A549 (cell line): ENCODE data around the gene HS6ST2. TPM values are rescaled to one million over a fixed set of nuclear protein-coding genes. Genes with fewer than 3 reads are reported as not detected.

Experiments used
- ATAC-seq, 2 experiments: fragments of 200-7000 bp in 1 of 2; fragments of >200 bp in 1 of 2; cut with Nextera tagmentation in 1 of 2; cut with Tn5 transposase in 1 of 2; 3 replicates each; pipeline versions ENCODE4 v1.8.0 to v1.9.1; 2018 to 2020; ENCODE audit warnings: mild to moderate bottlenecking in 1 of 2, moderate library complexity in 1 of 2
- CTCF ChIA-PET: fragments of 300-600 bp; sonication (Branson Sonifier 250); formaldehyde crosslinking; extraction: SDS; loops from one replicate; lab custom pipeline; 2021; ENCODE audit warnings: antibody characterized with exemption, inconsistent platforms; lab: Yijun Ruan, JAX
- POLR2A ChIA-PET: fragments of 350-600 bp; formaldehyde crosslinking; extraction: SDS; loops from one replicate; lab custom pipeline; 2021; ENCODE audit warnings: antibody characterized with exemption, inconsistent platforms; lab: Yijun Ruan, JAX
- DNase-seq, 2 experiments: peaks; one replicate each; pipeline versions ENCODE4 v3.0.0 to v3.0.0-alpha.2; 2011 to 2016; ENCODE audit warnings: low read depth in 1 of 2, low spot score in 1 of 2
- FAIRE-seq: peaks from 2 replicates; lab custom pipeline; 2011; peaks lifted over from hg19 to GRCh38; lab: Jason Lieb, UNC
- H3K27ac ChIP-seq, 2 experiments: fragments of >200 bp; sonication (Bioruptor Twin); formaldehyde crosslinking; 3 replicates each; pipeline ENCODE4 v1.5.1; 2016 to 2017
- H3K4me1 ChIP-seq: fragments of >200 bp; sonication (Bioruptor Twin); formaldehyde crosslinking; 3 replicates; pipeline ENCODE4 v1.6.1; 2016
- H3K4me2 ChIP-seq: fragments of >200 bp; sonication (Bioruptor Twin); formaldehyde crosslinking; 3 replicates; pipeline ENCODE4 v1.6.1; 2016
- H3K4me3 ChIP-seq: fragments of >200 bp; sonication (Bioruptor Twin); formaldehyde crosslinking; 3 replicates; pipeline ENCODE4 v1.5.1; 2016
- H3K9me3 ChIP-seq: fragments of >200 bp; sonication (Bioruptor Twin); formaldehyde crosslinking; 3 replicates; pipeline ENCODE4 v1.6.1; 2016
- BCL3 ChIP-seq: fragments of >200 bp; sonication (Bioruptor Twin); formaldehyde crosslinking; IDR thresholded peaks from 3 replicates; pipeline ENCODE4 v1.6.1; 2016
- BHLHE40 ChIP-seq: IDR thresholded peaks from 2 replicates; pipeline ENCODE4 v1.6.1; 2012; ENCODE audit warnings: low read depth, low read length, inconsistent platforms
- CBX2 ChIP-seq: fragments of 200-600 bp; sonication (generic); IDR thresholded peaks from 2 replicates; pipeline ENCODE4 v1.6.1; 2016; ENCODE audit warnings: low read depth, mild to moderate bottlenecking, borderline replicate concordance
- EHF ChIP-seq: fragments of 250-450 bp; sonication (Bioruptor Pico); IDR thresholded peaks from 2 replicates; pipeline ENCODE4 v1.5.0; 2020; ENCODE audit warnings: mild to moderate bottlenecking
- ESRRA ChIP-seq: fragments of 150-350 bp; IDR thresholded peaks from 2 replicates; pipeline ENCODE4 v1.6.1; 2014; ENCODE audit warnings: mild to moderate bottlenecking, low read length, borderline replicate concordance
- FOSB ChIP-seq: fragments of 250-450 bp; sonication (Bioruptor Pico); IDR thresholded peaks from 2 replicates; pipeline ENCODE4 v1.5.0; 2020; ENCODE audit warnings: mild to moderate bottlenecking, moderate library complexity
- HDAC2 ChIP-seq: fragments of 200-600 bp; sonication (generic); IDR thresholded peaks from 2 replicates; pipeline ENCODE4 v1.6.1; 2016
- JUNB ChIP-seq: fragments of >200 bp; sonication (Bioruptor Twin); formaldehyde crosslinking; IDR thresholded peaks from 2 replicates; pipeline ENCODE4 v1.6.1; 2016
- KDM1A ChIP-seq: fragments of 200-600 bp; sonication (generic); IDR thresholded peaks from 2 replicates; pipeline ENCODE4 v1.6.1; 2016; ENCODE audit warnings: low read depth, mild to moderate bottlenecking
- KDM5A ChIP-seq: fragments of 200-600 bp; sonication (generic); IDR thresholded peaks from 2 replicates; pipeline ENCODE4 v1.6.1; 2016; ENCODE audit warnings: antibody characterized with exemption, mild to moderate bottlenecking
- MAFK ChIP-seq: fragments of 450-650 bp; IDR thresholded peaks from 2 replicates; pipeline ENCODE4 v1.6.1; 2014; ENCODE audit not compliant: partially characterized antibody
- PBX3 ChIP-seq: IDR thresholded peaks from 2 replicates; pipeline ENCODE4 v1.6.1; 2012
- RCOR1 ChIP-seq: fragments of 150-350 bp; IDR thresholded peaks from 2 replicates; pipeline ENCODE4 v1.6.1; 2014; ENCODE audit warnings: antibody characterized with exemption, low read length, low read depth
- REST ChIP-seq: fragments of 200-600 bp; sonication (generic); IDR thresholded peaks from 2 replicates; pipeline ENCODE4 v1.6.1; 2016; ENCODE audit warnings: antibody characterized with exemption, mild to moderate bottlenecking, moderate library complexity
- RFX5 ChIP-seq: fragments of 450-650 bp; IDR thresholded peaks from 2 replicates; pipeline ENCODE4 v1.7.1; 2014; ENCODE audit warnings: antibody characterized with exemption, mild to moderate bottlenecking, moderate library complexity
- RNF2 ChIP-seq: fragments of 200-600 bp; sonication (generic); IDR thresholded peaks from 2 replicates; pipeline ENCODE4 v1.6.1; 2016; ENCODE audit warnings: low read depth, mild to moderate bottlenecking, antibody characterized with exemption, moderate library complexity, borderline replicate concordance
- TFCP2L1 ChIP-seq: fragments of 250-450 bp; sonication (Bioruptor Pico); IDR thresholded peaks from 2 replicates; pipeline ENCODE4 v1.5.0; 2021; ENCODE audit warnings: mild to moderate bottlenecking
- ZNF302 ChIP-seq: fragments of 250-450 bp; sonication (Bioruptor Pico); IDR thresholded peaks from 2 replicates; pipeline ENCODE4 v1.9.0; 2021; ENCODE audit warnings: inconsistent platforms, mild to moderate bottlenecking, moderate library complexity
- ZSCAN20 ChIP-seq: fragments of 250-450 bp; sonication (Bioruptor Pico); IDR thresholded peaks from 2 replicates; pipeline ENCODE4 v1.8.0; 2022; ENCODE audit warnings: mild to moderate bottlenecking, moderate library complexity
- WGBS: methylation state at CpG from one replicate; pipeline ENCODE4 v1.1.6; 2017; ENCODE audit errors: missing lambda C conversion rate; 5-methylcytosine and 5-hydroxymethylcytosine counted together
- polyA plus RNA-seq, 4 experiments: library from polyadenylated mRNA; depleted of rRNA in 3 of 4; stranded (reverse); fragments of >200 nt; fragmentation: RNase III in 1 of 4; extraction: RNeasy Plus Mini Kit Qiagen cat#74134 plus additional on column Dnase treatment in 1 of 4; gene quantifications; 2 replicates in 3 of 4; 3 replicates in 1 of 4; pipeline ENCODE4 v1.2.3, GENCODE V29; 2011 to 2017

Gene HS6ST2
- polyA plus RNA-seq, 2 of the 4 experiments (the other 2 are of a cell fraction), result 0.01 to 0.04 TPM

GRCh38 chrX:132677233-132677716 lies 281.2 kb downstream of the HS6ST2 start:
- ChIA-PET CTCF (no interaction called here), POLR2A (no interaction called here)
- no peak overlapping the region for H3K4me3 ChIP-seq
- DNase-seq (no peak), ATAC-seq (no peak), FAIRE-seq (no peak)
- WGBS, result 2% methylated on average over 2 of the region's 2 CpGs
- H3K4me2 ChIP-seq, result no peak overlapping the region
- H3K27ac ChIP-seq, result no peak overlapping the region
- H3K4me1 ChIP-seq, result no peaks in the 10 kb centered on the region
- no peaks in the 10 kb centered on the region for H3K9me3 ChIP-seq
- no peak for TF ChIP-seq RCOR1
- no peak for TF ChIP-seq ZSCAN20 (CRISPR knock-in tag)
- TF ChIP-seq ZNF302, result no peak
- no peak for TF ChIP-seq REST
- TF ChIP-seq MAFK, result no peak
- TF ChIP-seq RFX5, result no peak
- no peak for TF ChIP-seq JUNB
- TF ChIP-seq HDAC2, result no peak
- no peak for TF ChIP-seq EHF
- TF ChIP-seq KDM1A, result no peak
- TF ChIP-seq PBX3, result no peak
- no peak for TF ChIP-seq TFCP2L1 (CRISPR knock-in tag)

- POLR2A ChIA-PET, result no interaction called here
- no peak for FAIRE-seq
Measured at GRCh38 chrX:132676561-132677186, 281.8 kb downstream of the HS6ST2 start.

More at GRCh38 chrX:132676561-132677186, 281.8 kb downstream of the HS6ST2 start:
- Histone ChIP-seq H3K4me2 (no peak overlapping the region), H3K4me3 (no peak overlapping the region), H3K27ac (no peak overlapping the region), H3K9me3 (no peaks in the 10 kb centered on the region), H3K4me1 (no peaks in the 10 kb centered on the region)
- TF ChIP-seq FOSB (CRISPR knock-in tag) (no peak), ESRRA (no peak), KDM5A (no peak), BHLHE40 (no peak), REST (no peak), BCL3 (no peak), CBX2 (no peak), RNF2 (no peak)
- CTCF ChIA-PET, result no interaction called here
- ATAC-seq (no peak), DNase-seq (no peak)
- 25% methylated on average over 4 of the region's 4 CpGs for WGBS
